SK-N-SH (cell line): ENCODE results near the gene GFPT2. TPM values are rescaled to one million over a fixed set of nuclear protein-coding genes. Genes with fewer than 3 reads are reported as not detected.
A peak's percentile ranks its signal among the peaks of the same experiment; 100 is the strongest.

ENCODE experiments used
- CTCF ChIA-PET: fragments of 300-600, 350-600 bp; formaldehyde crosslinking; extraction: SDS; loops from one replicate; lab custom pipeline; 2021; lab: Yijun Ruan, JAX
- POLR2A ChIA-PET: fragments of 350-600 bp; sonication (Branson Sonifier 250); formaldehyde crosslinking; extraction: SDS; loops from one replicate; lab custom pipeline; 2020; ENCODE audit warnings: antibody characterized with exemption, inconsistent platforms; lab: Yijun Ruan, JAX
- DNase-seq: peaks from one replicate; pipeline ENCODE4 v3.0.0; 2012
- H2AFZ ChIP-seq: fragments of 200-600 bp; sonication (generic); 2 replicates; pipeline ENCODE4 v1.8.1; 2016; ENCODE audit warnings: antibody characterized with exemption, mild to moderate bottlenecking, low read depth
- H3F3A ChIP-seq: fragments of 200-600 bp; sonication (generic); replicated peaks from 2 replicates; pipeline ENCODE3; 2016; ENCODE audit warnings: antibody characterized with exemption, mild to moderate bottlenecking; ENCODE audit not compliant: insufficient read depth
- H3K27ac ChIP-seq, 2 experiments: fragments of 200-500 bp in 1 of 2; fragments of 200-600 bp in 1 of 2; sonication (Bioruptor generic) in 1 of 2; sonication (generic), shearing (Covaris generic) in 1 of 2; 2 replicates each; pipeline versions ENCODE4 v1.5.1 to v1.6.1; 2014 to 2016; ENCODE audit warnings: low read depth in 2 of 2, inconsistent platforms in 1 of 2, low read length in 1 of 2, mild to moderate bottlenecking in 1 of 2, mixed read lengths in 1 of 2
- H3K27me3 ChIP-seq: fragments of 200-600 bp; sonication (generic), shearing (Covaris generic); 2 replicates; pipeline ENCODE4 v1.6.1; 2016; ENCODE audit warnings: mixed run types; ENCODE audit not compliant: insufficient read depth
- H3K36me3 ChIP-seq, 2 experiments: fragments of 200-500 bp in 1 of 2; fragments of 200-600 bp in 1 of 2; sonication (Bioruptor generic) in 1 of 2; sonication (generic) in 1 of 2; replicated peaks in 1 of 2; 2 replicates each; pipeline versions ENCODE3 to v1.5.1; 2014 to 2016; ENCODE audit warnings: low read length in 1 of 2, mild to moderate bottlenecking in 1 of 2; ENCODE audit not compliant: insufficient read depth in 2 of 2, control insufficient read depth in 1 of 2
- H3K4me1 ChIP-seq, 2 experiments: fragments of 200-500 bp in 1 of 2; fragments of 200-600 bp in 1 of 2; sonication (Bioruptor generic) in 1 of 2; sonication (generic), shearing (Covaris generic) in 1 of 2; 2 replicates each; pipeline versions ENCODE4 v1.5.1 to v1.6.1; 2014 to 2016; ENCODE audit warnings: low read depth in 1 of 2, low read length in 1 of 2, mixed run types in 1 of 2; ENCODE audit not compliant: insufficient read depth in 2 of 2, control insufficient read depth in 1 of 2
- H3K4me2 ChIP-seq: fragments of 200-600 bp; sonication (generic), shearing (Covaris generic); 2 replicates; pipeline ENCODE4 v1.6.1; 2017; ENCODE audit warnings: mixed run types
- H3K4me3 ChIP-seq, 2 experiments: fragments of 200-500 bp in 1 of 2; fragments of 200-600 bp in 1 of 2; sonication (Bioruptor generic) in 1 of 2; sonication (generic), shearing (Covaris generic) in 1 of 2; 2 replicates each; pipeline versions ENCODE4 v1.5.1 to v1.8.1; 2014 to 2016; ENCODE audit warnings: low read depth in 2 of 2, inconsistent platforms in 1 of 2, low read length in 1 of 2, mild to moderate bottlenecking in 1 of 2, mixed read lengths in 1 of 2, moderate library complexity in 1 of 2
- H3K79me2 ChIP-seq: fragments of 200-600 bp; sonication (generic); 2 replicates; pipeline ENCODE4 v1.8.1; 2017; ENCODE audit warnings: mild to moderate bottlenecking; ENCODE audit not compliant: insufficient read depth
- H3K9ac ChIP-seq: fragments of 200-600 bp; sonication (generic); 2 replicates; pipeline ENCODE4 v1.6.1; 2017; ENCODE audit warnings: mixed run types
- H3K9me2 ChIP-seq: fragments of 200-600 bp; sonication (generic); 2 replicates; pipeline ENCODE4 v1.6.1; 2017; ENCODE audit warnings: mixed run types
- H3K9me3 ChIP-seq: fragments of 200-600 bp; sonication (generic); 2 replicates; pipeline ENCODE4 v1.6.1; 2017; ENCODE audit warnings: mixed run types, mild to moderate bottlenecking, moderate library complexity
- H4K20me1 ChIP-seq: fragments of 200-600 bp; sonication (generic); 2 replicates; pipeline ENCODE4 v1.6.1; 2017; ENCODE audit warnings: mild to moderate bottlenecking, mixed run types; ENCODE audit not compliant: insufficient read depth
- CHD2 ChIP-seq: fragments of 150-350 bp; IDR thresholded peaks from 2 replicates; pipeline ENCODE4 v1.6.1; 2018; ENCODE audit warnings: low read length; ENCODE audit not compliant: partially characterized antibody
- CTCF ChIP-seq: fragments of 200-600 bp; sonication (generic); IDR thresholded peaks from 2 replicates; pipeline ENCODE4 v1.6.1; 2017; ENCODE audit warnings: antibody characterized with exemption, mild to moderate bottlenecking, moderate library complexity
- ELF1 ChIP-seq: IDR thresholded peaks from 2 replicates; pipeline ENCODE4 v1.4.0; 2012
- FOXM1 ChIP-seq: IDR thresholded peaks from 2 replicates; pipeline ENCODE4 v1.4.0; 2012; ENCODE audit warnings: low read depth, mild to moderate bottlenecking
- GABPA ChIP-seq: IDR thresholded peaks from 2 replicates; pipeline ENCODE4 v1.4.0; 2012; ENCODE audit warnings: low read depth, mild to moderate bottlenecking
- IRF3 ChIP-seq: fragments of 150-350 bp; IDR thresholded peaks from 2 replicates; pipeline ENCODE4 v1.6.1; 2016; ENCODE audit warnings: mild to moderate bottlenecking, low read depth, low read length
- JUND ChIP-seq: IDR thresholded peaks from 2 replicates; pipeline ENCODE4 v1.4.0; 2012
- MAX ChIP-seq: IDR thresholded peaks from 2 replicates; pipeline ENCODE4 v1.4.0; 2012; ENCODE audit warnings: low read depth
- MEF2A ChIP-seq: IDR thresholded peaks from 2 replicates; pipeline ENCODE4 v1.4.0; 2012; ENCODE audit warnings: low read depth, borderline replicate concordance
- NFIC ChIP-seq: IDR thresholded peaks from 2 replicates; pipeline ENCODE4 v1.4.0; 2012; ENCODE audit warnings: borderline replicate concordance
- RCOR1 ChIP-seq: fragments of 150-350 bp; IDR thresholded peaks from 2 replicates; pipeline ENCODE4 v1.6.1; 2017; ENCODE audit warnings: antibody characterized with exemption, low read length
- REST ChIP-seq: IDR thresholded peaks from 2 replicates; pipeline ENCODE4 v1.6.1; 2012; ENCODE audit warnings: mild to moderate bottlenecking, low read depth, low read length, moderate library complexity
- USF1 ChIP-seq: IDR thresholded peaks from 2 replicates; pipeline ENCODE4 v1.4.0; 2012; ENCODE audit warnings: low read depth, borderline replicate concordance
- YY1 ChIP-seq: IDR thresholded peaks from 2 replicates; pipeline ENCODE4 v1.4.0; 2012; ENCODE audit warnings: low read depth, mild to moderate bottlenecking
- ZBTB33 ChIP-seq: IDR thresholded peaks from 2 replicates; pipeline ENCODE4 v1.4.0; 2012; ENCODE audit warnings: low read depth, borderline replicate concordance
- WGBS: methylation state at CpG from one replicate; pipeline ENCODE4 v1.1.6; 2017; ENCODE audit warnings: low lambda C conversion rate; 5-methylcytosine and 5-hydroxymethylcytosine counted together
- polyA plus RNA-seq, 3 experiments: library from polyadenylated mRNA; depleted of rRNA; stranded (reverse); fragments of >200 nt; gene quantifications; 2 replicates each; pipeline ENCODE4 v1.2.3, GENCODE V29; 2012

The GFPT2 gene
- polyA plus RNA-seq, 1 of the 3 experiments (the other 2 are of a cell fraction): 8.1 TPM

GRCh38 chr5:180332861-180333260, 20.3 kb downstream of the GFPT2 start:
- no peaks in the 10 kb centered on the region for H3K9me2 ChIP-seq
- peaks cover 6 to 12% of the 10 kb centered on the region in 2 experiments; a peak in 2 of 4 replicates for H3K4me1 ChIP-seq
- H2AFZ ChIP-seq: no peak overlapping the region
- no peak for DNase-seq
- POLR2A ChIA-PET: no interaction called here
- H4K20me1 ChIP-seq: no peaks in the 10 kb centered on the region
- H3K27ac ChIP-seq: peak overlapping the region in 1 of 2 experiments; percentile 57; a peak in 1 of 4 replicates
- 86% methylated on average over 3 of the region's 3 CpGs for WGBS
- H3K9ac ChIP-seq: no peak overlapping the region
- TF ChIP-seq YY1 (no peak), MEF2A (no peak), CTCF (no peak), NFIC (no peak), USF1 (no peak), FOXM1 (no peak), GABPA (no peak), ELF1 (no peak), CHD2 (no peak), RCOR1 (no peak), JUND (no peak), ZBTB33 (no peak), REST (no peak), IRF3 (no peak), MAX (no peak)
- TF ChIP-seq, all 33 proteins: peak for 0
- Histone ChIP-seq H3K27me3 (no peaks in the 10 kb centered on the region), H3K4me3 (no peak overlapping the region), H3K79me2 (no peaks in the 10 kb centered on the region), H3F3A (peaks cover 23% of the 10 kb centered on the region), H3K4me2 (no peak overlapping the region), H3K9me3 (no peaks in the 10 kb centered on the region), H3K36me3 (no peaks in the 10 kb centered on the region)
- CTCF ChIA-PET: interaction anchor here (1.0 to 11.1 kb wide), 4 partner anchors 11 to 205 kb away, joined by 3 to 171 read pairs (median 4); partner anchors contain the start of gene MAPK9
